Stimulated activated CD8-positive, alpha-beta memory T cell treated with anti-CD3 and anti-CD28 coated beads, Interleukin-4, amount 100 ng/mL, for 48 hours (primary cell): ENCODE results near the gene FAM163B.
A peak's percentile ranks its signal among the peaks of the same experiment; 100 is the strongest.
"Not testable (repeated sequence)": the region's sequence is repeated elsewhere in the genome, so short reads cannot be mapped to it uniquely, and the experiment has no call there.

ENCODE experiments used
- DNase-seq: peaks from one replicate; pipeline ENCODE4 v3.0.0-alpha.2; 2020

Gene FAM163B

GRCh38 chr9:133639613-133640012, 30.4 kb upstream of the FAM163B start:
- no peak for DNase-seq

- no peak for DNase-seq
These were observed 29.5 kb upstream of the FAM163B start for GRCh38 chr9:133638711-133639110.

DNA sequence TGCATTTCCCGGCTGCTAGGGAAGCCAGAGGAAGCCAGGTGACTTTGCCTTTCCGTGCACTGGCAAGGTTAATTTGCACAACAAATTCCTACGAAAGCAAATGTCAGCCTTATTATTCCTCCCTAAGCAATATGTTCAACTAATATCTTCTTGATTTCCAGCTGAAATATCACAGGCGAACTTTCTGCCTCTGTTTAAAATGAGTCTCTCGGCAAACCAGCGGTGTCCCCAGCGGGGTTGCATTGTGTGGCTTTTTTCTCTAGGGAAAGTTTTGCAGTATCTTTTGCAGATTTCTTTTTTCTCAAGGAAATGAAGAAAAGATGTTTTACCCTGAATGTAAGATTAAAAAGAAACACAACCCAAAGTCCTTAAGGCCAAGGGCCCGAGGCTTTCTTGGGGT, 28.9 kb upstream of the FAM163B start:
- DNase-seq = no peak

DNA sequence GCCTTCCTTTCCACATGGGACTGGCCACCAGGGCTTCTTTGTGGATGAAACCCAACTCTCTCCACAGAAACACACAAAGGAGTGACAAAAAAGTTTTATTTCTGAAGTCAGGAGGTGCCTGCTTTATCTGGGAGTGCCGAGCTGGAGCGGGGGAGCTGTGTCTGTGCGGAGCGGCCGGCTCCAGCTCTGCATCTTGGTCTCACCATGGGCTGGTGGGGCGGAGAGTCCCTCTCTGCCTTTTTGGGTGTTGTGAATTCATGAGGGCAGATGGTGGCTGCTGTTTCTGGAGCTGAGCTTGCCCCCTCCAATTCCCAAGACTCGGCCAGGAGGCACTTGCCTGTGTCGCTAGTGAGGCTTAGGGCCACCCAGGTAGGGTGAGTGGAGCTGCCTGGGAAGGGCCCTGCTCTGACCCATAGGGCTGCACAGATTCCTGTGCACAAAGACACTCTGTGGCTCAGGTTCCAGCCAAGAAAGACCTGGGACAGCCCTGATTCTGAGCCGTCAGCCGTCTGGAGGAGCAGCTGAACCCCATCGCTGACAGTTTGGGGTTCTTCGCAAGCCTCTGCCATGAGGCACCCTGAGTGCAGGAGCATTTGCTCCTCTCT, 28.4 kb upstream of the FAM163B start:
- DNase-seq = no peak

DNA sequence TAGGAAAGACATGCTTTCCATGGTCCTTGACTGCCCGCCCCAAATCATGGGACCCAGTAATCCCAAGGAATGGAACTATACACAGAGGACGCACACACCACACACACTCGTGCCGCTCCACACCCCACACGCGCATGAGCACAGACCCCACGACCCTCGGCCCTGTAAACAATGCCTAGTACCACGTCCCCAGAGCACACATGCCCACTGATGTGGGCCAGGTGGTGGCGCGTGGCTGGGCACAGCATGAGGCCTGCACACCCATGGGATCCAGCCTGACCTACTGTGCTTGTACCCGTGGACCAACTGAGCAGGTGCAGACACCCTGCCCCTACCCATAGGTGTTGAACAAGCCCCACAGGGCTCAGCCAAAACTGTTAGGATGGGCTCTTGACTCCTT, 27.7 kb upstream of the FAM163B start:
- no peak for DNase-seq

DNA sequence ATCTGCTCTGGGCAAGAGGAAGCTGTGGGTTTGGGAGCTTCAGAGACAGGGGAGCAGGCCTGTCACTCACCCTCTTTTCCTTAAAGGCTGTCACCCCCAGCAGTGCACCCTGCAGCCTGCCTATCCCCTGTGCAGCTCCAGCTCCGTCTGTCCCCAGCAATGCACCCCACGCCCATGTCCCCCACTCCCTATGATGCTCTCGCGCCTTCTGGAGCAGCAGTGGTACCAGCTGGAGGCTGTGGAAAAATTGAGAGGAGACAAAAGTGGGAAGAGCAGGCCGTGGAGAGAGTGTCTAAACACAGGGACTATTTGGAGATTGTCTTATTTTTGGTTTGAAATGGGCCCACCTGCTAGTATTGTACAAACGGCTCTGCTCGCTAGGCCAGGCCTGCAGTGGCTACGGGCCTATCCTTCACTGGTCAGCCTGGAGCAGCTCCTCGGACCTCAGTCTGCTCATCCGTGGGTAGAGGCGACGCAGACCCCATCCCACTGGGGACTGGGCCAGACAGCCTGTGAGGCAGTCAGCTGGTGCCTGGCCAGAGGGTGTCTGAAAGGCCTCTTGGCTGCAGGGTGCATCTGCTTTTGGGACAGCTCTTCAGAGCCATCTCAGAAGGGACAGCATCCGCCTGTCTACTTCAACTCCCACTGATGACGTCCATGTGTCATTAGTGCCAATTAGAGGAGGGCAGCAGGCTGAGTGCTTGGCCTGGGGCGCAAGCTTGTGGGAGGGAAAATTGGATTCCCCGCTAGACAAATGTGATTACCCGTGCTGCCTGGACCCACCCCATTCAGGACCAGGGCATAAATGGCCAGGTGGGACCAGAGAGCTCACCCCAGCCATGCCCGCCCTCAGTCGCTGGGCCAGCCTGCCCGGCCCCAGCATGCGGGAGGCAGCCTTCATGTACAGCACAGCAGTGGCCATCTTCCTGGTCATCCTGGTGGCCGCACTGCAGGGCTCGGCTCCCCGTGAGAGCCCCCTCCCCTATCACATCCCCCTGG, 26.6 kb upstream of the FAM163B start, which contains the start of gene DBH:
Gene DBH (plus strand): TSS at position 831 of the 999 bp plus-strand sequence. CDS start 9 bp downstream, at position 840.
- no peak for DNase-seq

GRCh38 chr9:133635098-133635497, 25.9 kb upstream of the FAM163B start:
- DNase-seq = no peak

DNA sequence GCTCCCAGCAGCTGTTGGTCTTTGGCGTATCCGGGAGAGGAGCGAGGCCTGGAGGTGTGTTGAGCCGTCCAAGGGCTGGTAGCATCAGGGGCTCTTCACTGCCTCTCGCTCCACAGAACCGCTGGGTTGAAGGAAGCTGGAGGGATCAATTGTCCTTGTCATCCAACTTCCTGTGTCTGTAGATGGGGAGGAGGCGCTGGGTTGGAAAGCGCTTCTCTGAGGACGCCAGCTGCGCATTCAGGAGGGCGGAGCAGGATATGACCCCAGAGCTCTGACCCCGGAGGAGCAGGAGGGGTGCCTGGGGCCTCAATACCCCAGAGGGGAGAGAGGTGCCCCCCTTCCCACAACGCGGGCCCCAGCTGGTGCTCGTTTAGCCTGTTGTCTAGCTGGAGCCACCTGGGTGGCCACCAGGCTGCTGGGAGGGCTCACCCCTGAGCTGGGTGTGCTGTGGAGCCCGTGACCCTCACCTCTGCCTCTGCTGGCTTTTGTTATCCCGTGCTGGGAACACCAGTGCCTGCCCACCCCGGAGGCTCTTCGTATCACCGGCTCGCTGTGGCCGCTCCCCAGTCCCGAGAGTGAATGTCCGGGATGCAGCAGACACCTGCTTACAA, 25.0 kb upstream of the FAM163B start:
- DNase-seq = no peak

DNA sequence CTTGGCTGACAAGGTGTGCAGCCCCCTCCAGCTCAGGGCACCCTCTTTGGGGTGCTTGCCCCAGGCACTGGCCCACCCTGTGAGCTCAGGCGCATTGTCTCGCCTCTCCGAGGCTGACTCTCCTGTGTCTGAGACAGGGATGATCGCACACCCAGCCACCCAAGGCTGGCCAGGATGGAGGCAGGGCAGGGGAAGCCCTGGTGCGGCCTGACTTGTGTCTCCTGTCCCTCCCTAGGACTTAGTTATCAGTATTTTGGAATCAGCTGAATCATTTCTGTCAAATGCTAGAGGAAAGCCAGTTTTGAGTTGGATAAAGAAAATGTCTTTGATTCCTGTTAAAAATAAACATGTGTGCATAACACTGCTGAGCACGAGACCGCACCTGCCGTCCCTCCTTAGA, 24.5 kb upstream of the FAM163B start:
- no peak for DNase-seq

GRCh38 chr9:133632806-133633680, 23.9 kb upstream of the FAM163B start:
- no peak for DNase-seq

GRCh38 chr9:133631111-133631510, 21.9 kb upstream of the FAM163B start:
- no peak for DNase-seq

DNA sequence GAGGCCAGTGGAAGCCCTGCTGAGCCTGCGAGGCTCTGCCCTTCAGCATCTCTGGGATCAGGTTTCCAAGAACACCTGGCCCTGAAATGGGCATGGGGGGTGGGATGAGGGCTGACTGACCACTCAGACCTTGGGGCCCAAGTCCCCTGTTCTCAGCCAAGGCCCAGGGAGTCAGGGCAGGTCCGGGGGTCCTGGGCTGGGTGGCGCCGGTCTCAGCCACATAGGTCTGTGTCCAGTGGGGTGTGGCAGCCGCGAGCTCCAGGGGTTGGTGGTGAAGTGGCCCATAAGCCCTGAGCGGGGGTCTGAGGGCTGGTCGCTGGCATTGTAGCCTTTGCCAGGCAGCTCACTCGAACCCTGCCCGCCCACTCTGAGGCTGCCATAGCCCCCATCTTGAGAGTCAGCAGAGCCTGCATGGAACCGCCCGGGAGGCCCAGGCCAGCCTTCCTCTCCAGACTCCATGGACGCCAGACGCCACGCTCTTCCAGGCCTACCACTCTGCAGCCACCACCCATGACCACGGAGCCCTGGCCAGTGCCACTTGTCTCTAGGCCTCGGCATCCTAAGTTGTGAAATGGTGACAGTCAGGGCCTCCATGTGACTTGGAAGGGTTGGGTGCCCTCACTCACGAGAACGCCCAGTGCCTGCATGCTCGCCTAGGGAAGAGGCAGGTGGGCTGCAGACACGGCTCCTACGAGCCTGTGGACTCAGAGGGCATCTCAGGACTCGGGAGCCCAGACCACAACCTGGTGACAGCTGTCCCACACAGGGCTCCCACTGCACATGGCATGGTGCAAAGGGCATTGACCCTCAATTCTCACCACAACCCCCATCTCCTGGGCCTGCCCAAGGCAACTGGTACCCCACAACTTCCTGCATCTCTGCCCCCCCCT, 20.3 kb upstream of the FAM163B start:
- DNase-seq = no peak

DNA sequence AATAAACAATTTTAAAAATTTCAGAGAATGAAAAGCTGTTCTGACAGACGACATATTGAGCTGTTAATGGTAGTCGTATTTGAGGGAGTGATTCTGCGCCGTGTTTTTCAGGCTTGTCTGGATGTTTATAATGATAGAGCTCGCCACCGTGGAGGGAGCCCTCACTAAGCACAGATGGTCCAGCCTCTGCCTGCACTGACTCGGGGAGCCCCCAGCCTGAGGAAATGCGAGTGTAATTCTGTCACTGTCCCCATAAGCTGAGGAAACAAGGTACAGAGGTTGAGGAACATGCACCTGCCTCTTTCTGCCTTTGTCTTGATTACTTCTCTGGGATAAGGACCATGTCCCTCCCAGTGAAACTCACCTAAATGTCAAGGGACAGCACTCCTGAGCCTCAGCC, 19.6 kb upstream of the FAM163B start:
- no peak for DNase-seq

DNA sequence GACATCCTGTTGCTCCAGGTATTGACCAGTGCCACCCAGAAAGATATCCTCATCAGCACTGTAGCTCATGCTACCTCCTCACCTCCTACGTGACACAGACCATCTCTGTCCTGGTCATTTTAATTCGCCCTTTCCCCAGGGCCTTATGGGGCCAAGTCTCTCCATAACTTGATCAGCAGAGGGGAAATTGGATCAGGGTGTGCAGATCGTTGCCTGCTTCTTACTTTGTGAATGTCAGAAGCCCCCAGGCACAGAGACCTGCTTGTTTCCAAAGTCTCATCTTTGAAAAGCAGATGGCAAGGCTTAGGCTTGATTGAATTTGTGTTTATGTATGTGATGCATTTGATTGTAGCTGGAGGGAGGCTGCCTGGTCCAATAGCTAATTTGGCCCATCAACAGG, 18.2 kb upstream of the FAM163B start:
- no peak for DNase-seq

GRCh38 chr9:133626008-133626407, 16.8 kb upstream of the FAM163B start:
- DNase-seq = not testable (repeated sequence)

- no peak for DNase-seq
These were observed 13.4 kb upstream of the FAM163B start for GRCh38 chr9:133622555-133622954.

DNA sequence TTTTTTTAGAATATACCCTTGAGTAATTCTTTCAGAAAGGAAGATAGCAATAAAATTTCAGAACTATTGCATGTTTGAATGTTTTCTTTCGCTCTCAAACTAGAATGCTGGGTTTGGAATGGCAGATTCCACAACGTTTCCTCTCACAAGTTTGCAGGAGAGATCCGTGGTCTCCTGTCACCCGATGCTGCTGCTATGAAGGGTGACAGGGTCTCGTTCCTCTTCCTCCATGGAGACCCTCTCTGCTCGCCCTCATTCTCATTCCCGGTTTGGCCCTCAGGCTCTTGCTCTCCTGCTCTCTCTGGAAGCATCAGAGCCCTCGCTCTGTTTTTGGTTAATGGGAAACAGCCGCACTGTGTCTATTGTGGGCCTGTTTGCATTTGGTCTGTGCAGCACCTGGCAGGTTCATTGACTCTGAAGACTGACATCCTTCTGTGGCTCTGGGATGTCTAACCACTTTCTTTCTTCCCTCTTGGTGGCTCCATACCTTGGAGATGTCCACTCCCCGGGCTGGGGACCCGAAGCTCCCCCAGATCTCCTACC, 12.6 kb upstream of the FAM163B start:
- no peak for DNase-seq

GRCh38 chr9:133619791-133620190, 10.6 kb upstream of the FAM163B start:
- DNase-seq = peak; percentile 57

- DNase-seq = no peak
These were observed 9.5 kb upstream of the FAM163B start for GRCh38 chr9:133618726-133619125.

DNA sequence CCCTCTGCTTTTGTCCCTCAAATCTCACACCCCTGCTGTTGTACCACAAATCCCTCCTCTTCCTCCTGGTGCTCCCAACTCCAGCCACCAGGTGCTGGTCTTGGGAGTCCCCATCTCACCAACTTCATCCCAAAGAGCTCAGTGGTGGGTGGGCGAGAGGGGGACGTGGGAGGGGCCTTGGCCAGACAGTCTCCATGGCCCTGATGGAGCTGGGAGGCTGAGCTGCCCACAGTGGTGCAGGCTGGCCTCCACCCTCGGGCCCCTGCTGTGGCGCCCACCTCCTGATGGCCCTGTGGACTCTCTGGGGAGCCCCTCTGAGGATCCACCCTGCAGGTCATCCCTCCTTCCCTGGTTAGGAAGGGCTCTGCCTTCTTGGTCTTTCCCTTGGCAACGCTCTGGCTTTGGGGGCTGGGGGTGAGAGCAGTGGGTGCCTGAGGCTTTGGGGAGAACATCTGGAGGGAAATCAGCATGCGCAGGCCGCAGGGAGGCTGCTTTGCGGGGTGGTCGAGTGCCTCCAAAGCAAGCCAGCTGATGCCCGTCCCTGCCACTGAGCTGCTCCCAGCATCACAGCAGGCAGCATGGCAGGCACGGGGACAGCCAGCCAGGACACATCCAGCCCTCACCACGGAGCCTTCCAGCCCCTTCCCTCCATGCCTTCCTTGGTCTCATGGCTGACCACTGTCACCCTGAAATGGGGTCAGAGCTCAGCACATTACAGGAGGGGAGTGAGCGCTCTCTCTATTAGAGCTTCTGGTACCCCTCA, 7.6 kb upstream of the FAM163B start:
- no peak for DNase-seq
